ENCODE data around the gene PKD1L1.
"Not testable (repeated sequence)": the region's sequence is repeated elsewhere in the genome, so short reads cannot be mapped to it uniquely, and the experiment has no call there.

PKD1L1 gene

GRCh38 chr7:47763063-47763974 is 184.9 kb downstream of the PKD1L1 start:
- DNase-seq (ENCODE audit: low spot score): no peak

GRCh38 chr7:47762746-47763062 is 185.6 kb downstream of the PKD1L1 start:
- no peak for DNase-seq (ENCODE audit: low spot score)

- no peak for DNase-seq (ENCODE audit: low spot score)
Measured at GRCh38 chr7:47762207-47762606, 186.1 kb downstream of the PKD1L1 start.

- no peak for DNase-seq (ENCODE audit: low spot score)
Measured at GRCh38 chr7:47759056-47759706, 189.1 kb downstream of the PKD1L1 start.

- DNase-seq (ENCODE audit: low spot score): no peak
Measured at GRCh38 chr7:47758546-47758945, 189.7 kb downstream of the PKD1L1 start.

GRCh38 chr7:47757921-47758411 is 190.3 kb downstream of the PKD1L1 start:
- DNase-seq (ENCODE audit: low spot score): no peak

- no peak for DNase-seq (ENCODE audit: low spot score)
Measured at GRCh38 chr7:47756636-47757035, 191.6 kb downstream of the PKD1L1 start.

- no peak for DNase-seq (ENCODE audit: low spot score)
Measured at GRCh38 chr7:47755248-47755647, 193.0 kb downstream of the PKD1L1 start.

- not testable (repeated sequence) for DNase-seq (ENCODE audit: low spot score)
Measured at GRCh38 chr7:47751724-47752123, 196.5 kb downstream of the PKD1L1 start.

- DNase-seq (ENCODE audit: low spot score): no peak
Measured at GRCh38 chr7:47751043-47751442, 197.2 kb downstream of the PKD1L1 start.

GRCh38 chr7:47748041-47748440 is 200.2 kb downstream of the PKD1L1 start:
- no peak for DNase-seq (ENCODE audit: low spot score)

DNA sequence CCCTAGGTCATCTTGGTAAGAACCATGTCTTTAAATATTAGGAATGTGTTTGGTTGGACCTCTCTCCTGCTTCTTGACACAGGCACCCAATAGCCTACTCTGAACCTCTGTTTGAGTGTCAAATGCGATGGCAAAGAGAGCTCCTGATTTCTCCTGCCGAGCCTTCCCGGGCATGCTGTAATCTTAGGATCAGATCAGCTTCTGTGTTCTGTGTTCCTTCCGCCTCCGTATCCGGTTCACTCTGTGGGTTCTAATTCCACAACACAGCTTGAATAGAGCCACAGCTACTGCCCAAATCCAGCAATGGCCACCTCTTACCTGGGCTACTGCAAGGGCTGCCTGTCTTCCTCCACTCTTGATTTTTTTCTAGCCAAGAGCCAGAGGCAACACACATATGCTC is 201.1 kb downstream of the PKD1L1 start:
- no peak for DNase-seq (ENCODE audit: low spot score)

DNA sequence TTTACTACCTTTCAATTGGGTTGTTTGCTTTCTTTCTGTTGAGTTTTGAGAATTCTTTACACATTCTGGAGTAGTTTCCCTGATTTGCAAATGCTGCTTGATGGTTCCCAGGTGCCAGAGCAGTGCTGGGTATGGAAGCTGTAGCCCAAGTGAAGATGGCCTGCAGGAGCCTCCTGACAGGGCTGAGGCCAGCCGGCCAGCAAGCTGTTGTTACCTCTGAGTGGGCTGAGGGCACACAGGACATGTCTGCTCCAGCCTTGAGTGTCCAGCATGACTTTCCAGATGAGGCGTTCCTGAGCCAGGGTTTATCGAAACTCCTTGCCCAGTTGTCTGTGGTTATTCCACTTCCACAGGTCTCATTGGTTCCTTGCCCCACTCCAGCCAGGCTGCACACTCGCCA is 201.8 kb downstream of the PKD1L1 start:
- no peak for DNase-seq (ENCODE audit: low spot score)

DNA sequence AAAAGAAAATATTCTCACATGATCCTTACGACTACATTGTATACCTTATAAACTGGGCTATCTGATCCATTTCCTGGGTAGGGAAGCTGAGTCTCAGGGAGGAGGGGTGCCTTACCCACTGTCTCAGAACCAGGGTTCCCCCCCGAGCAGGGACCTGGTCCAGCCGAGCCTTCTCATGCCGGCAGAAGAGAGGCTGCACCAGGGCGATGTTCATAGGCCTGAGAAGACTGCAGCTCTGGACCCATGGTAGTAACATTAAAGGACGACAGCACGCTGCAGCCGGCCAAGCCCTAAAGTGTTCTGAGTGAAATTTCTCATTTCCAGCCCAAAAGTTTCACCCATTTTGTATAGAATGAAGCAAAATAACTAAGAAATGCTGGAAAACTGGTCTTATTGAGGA is 203.4 kb downstream of the PKD1L1 start:
- DNase-seq (ENCODE audit: low spot score): no peak

DNA sequence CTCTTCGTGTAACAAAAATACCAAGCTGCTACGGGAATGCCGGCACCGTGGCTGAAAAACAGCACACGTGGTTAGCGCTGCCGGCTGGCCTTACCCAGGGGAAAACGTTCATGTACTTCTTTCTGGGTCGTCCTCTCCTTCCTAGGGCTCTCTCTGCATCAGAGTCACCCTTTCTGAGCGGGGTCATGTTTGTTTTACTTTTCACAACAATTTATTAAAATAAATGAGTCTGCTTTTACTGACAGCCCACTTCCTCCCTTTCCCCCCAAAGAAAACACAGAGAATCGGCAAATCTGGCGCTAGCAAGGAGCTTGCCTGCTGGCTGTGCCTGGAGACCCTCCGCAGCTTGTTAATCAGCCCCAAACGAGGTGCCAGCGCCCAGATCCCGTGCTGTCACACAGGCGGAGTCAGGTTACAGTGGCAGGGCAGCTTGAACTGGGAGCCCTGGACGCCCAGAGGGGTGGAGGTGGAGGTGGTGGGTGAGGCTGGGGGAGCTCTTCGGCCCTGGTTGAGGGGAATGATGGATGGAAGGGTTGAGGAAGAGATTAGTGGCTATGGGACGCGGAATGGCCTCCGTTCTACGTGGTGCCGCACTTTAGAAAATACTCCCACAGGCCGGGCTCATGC is 204.2 kb downstream of the PKD1L1 start:
- DNase-seq (ENCODE audit: low spot score): no peak

DNA sequence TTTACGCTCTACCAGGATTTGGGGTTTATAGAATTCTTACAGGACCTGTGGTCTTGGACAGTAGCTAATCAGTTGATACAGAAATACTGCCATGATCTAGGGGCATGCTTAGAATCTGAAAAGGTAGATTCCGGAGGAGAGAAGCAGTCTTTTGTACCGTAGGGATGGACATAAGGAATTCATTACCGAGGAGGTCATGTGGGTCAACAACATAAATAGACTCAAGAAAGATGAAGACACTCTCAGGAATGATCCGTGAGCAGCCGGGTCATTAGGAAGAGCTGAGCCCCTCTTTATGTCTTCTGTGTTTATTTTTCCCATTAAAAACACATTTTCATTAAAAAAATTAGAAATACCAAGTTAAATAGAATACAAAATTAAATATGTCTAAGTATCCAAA is 206.3 kb downstream of the PKD1L1 start:
- no peak for DNase-seq (ENCODE audit: low spot score)

- no peak for DNase-seq (ENCODE audit: low spot score)
Measured at GRCh38 chr7:47739891-47740290, 208.4 kb downstream of the PKD1L1 start.

- DNase-seq (ENCODE audit: low spot score): no peak
Measured at GRCh38 chr7:47739301-47739875, 208.9 kb downstream of the PKD1L1 start.

- no peak for DNase-seq (ENCODE audit: low spot score)
Measured at GRCh38 chr7:47738563-47739166, 209.6 kb downstream of the PKD1L1 start.

GRCh38 chr7:47737601-47738000 is 210.7 kb downstream of the PKD1L1 start:
- no peak for DNase-seq (ENCODE audit: low spot score)

DNA sequence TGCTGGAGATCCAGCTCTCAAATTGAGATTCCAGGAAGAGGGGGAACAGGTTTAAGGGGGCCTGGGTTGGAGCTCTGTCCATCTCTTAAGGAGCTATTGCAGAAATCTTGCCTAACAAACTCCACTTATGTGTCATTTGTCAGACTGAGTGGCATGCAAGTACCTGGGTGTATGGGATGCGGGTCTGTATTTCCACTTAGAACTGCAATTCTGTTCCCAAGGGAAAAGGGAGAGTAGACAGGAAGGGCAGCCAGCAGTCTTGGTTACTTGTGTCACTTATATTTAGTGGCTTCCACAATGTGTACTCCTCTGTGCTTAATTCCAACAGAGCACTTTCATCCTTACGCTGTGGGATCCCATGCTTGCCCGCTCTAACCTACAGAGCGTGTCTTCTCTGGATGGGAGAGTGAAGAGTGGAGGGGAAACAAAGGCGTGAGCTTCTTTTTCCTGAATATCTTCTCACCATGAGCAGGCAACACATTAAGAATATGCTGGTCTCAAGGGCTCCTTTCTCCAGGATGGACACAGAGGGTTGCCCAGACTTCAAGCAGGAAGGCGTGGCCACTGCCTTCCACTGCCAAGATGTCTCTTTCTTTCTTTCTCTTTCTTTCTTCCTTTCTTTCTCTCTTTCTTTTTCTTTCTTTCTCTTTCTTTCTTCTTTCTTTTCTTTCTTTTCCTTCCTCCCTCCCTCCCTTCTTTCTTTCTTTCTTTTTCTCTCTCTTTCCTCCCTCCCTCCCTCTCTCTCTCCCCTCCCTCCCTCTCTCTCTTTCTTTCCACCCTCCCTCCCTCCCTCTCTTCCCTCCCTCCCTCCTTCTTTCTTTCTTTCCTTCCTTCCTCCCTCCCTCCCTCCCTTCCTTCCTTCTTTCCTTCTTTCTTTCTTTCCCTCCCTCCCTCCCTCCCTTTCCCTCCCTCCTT is 212.6 kb downstream of the PKD1L1 start:
- DNase-seq (ENCODE audit: low spot score): no peak
